A549 (cell line): ENCODE measurements around the gene ENGASE. TPM values are rescaled to one million over a fixed set of nuclear protein-coding genes. Genes with fewer than 3 reads are reported as not detected.

Experiments used
- ATAC-seq, 2 experiments: fragments of 200-7000 bp in 1 of 2; fragments of >200 bp in 1 of 2; cut with Nextera tagmentation in 1 of 2; cut with Tn5 transposase in 1 of 2; 3 replicates each; pipeline versions ENCODE4 v1.8.0 to v1.9.1; 2018 to 2020; ENCODE audit warnings: mild to moderate bottlenecking in 1 of 2, moderate library complexity in 1 of 2
- CTCF ChIA-PET: fragments of 300-600 bp; sonication (Branson Sonifier 250); formaldehyde crosslinking; extraction: SDS; loops from one replicate; lab custom pipeline; 2021; ENCODE audit warnings: antibody characterized with exemption, inconsistent platforms; lab: Yijun Ruan, JAX
- POLR2A ChIA-PET: fragments of 350-600 bp; formaldehyde crosslinking; extraction: SDS; loops from one replicate; lab custom pipeline; 2021; ENCODE audit warnings: antibody characterized with exemption, inconsistent platforms; lab: Yijun Ruan, JAX
- DNase-seq, 2 experiments: peaks; one replicate each; pipeline versions ENCODE4 v3.0.0 to v3.0.0-alpha.2; 2011 to 2016; ENCODE audit warnings: low read depth in 1 of 2, low spot score in 1 of 2
- FAIRE-seq: peaks from 2 replicates; lab custom pipeline; 2011; peaks lifted over from hg19 to GRCh38; lab: Jason Lieb, UNC
- H3K27ac ChIP-seq, 2 experiments: fragments of >200 bp; sonication (Bioruptor Twin); formaldehyde crosslinking; 3 replicates each; pipeline ENCODE4 v1.5.1; 2016 to 2017
- H3K4me1 ChIP-seq: fragments of >200 bp; sonication (Bioruptor Twin); formaldehyde crosslinking; 3 replicates; pipeline ENCODE4 v1.6.1; 2016
- H3K4me2 ChIP-seq: fragments of >200 bp; sonication (Bioruptor Twin); formaldehyde crosslinking; 3 replicates; pipeline ENCODE4 v1.6.1; 2016
- H3K4me3 ChIP-seq: fragments of >200 bp; sonication (Bioruptor Twin); formaldehyde crosslinking; 3 replicates; pipeline ENCODE4 v1.5.1; 2016
- H3K9me3 ChIP-seq: fragments of >200 bp; sonication (Bioruptor Twin); formaldehyde crosslinking; 3 replicates; pipeline ENCODE4 v1.6.1; 2016
- CBX8 ChIP-seq: fragments of 200-600 bp; sonication (generic); IDR thresholded peaks from 2 replicates; pipeline ENCODE4 v1.6.1; 2016
- CEBPB ChIP-seq, 2 experiments: fragments of >200 bp in 1 of 2; sonication (Bioruptor Twin) in 1 of 2; formaldehyde crosslinking in 1 of 2; IDR thresholded peaks; 2 replicates each; pipeline ENCODE4 v1.6.1; 2012 to 2016
- CHD4 ChIP-seq: fragments of 200-600 bp; sonication (generic); IDR thresholded peaks from 2 replicates; pipeline ENCODE4 v1.6.1; 2016; ENCODE audit warnings: antibody characterized with exemption, mild to moderate bottlenecking, borderline replicate concordance
- EHMT2 ChIP-seq: fragments of 200-600 bp; sonication (generic); IDR thresholded peaks from 2 replicates; pipeline ENCODE4 v1.6.1; 2016; ENCODE audit warnings: antibody characterized with exemption, low read depth, mild to moderate bottlenecking, moderate library complexity
- ESRRA ChIP-seq: fragments of 150-350 bp; IDR thresholded peaks from 2 replicates; pipeline ENCODE4 v1.6.1; 2014; ENCODE audit warnings: mild to moderate bottlenecking, low read length, borderline replicate concordance
- GATA3 ChIP-seq: IDR thresholded peaks from 2 replicates; pipeline ENCODE4 v1.6.1; 2012; ENCODE audit warnings: borderline replicate concordance
- HOXA7 ChIP-seq: fragments of 250-450 bp; sonication (Bioruptor Pico); IDR thresholded peaks from 2 replicates; pipeline ENCODE4 v1.5.0; 2020; ENCODE audit warnings: mild to moderate bottlenecking, moderate library complexity
- HOXB13 ChIP-seq: fragments of 250-450 bp; sonication (Bioruptor Pico); IDR thresholded peaks from 2 replicates; pipeline ENCODE4 v1.5.0; 2020; ENCODE audit warnings: low read depth, mild to moderate bottlenecking, moderate library complexity
- KDM5A ChIP-seq: fragments of 200-600 bp; sonication (generic); IDR thresholded peaks from 2 replicates; pipeline ENCODE4 v1.6.1; 2016; ENCODE audit warnings: antibody characterized with exemption, mild to moderate bottlenecking
- MAFK ChIP-seq: fragments of 450-650 bp; IDR thresholded peaks from 2 replicates; pipeline ENCODE4 v1.6.1; 2014; ENCODE audit not compliant: partially characterized antibody
- MAZ ChIP-seq: fragments of 150-350 bp; IDR thresholded peaks from 2 replicates; pipeline ENCODE4 v1.6.1; 2014; ENCODE audit warnings: antibody characterized with exemption, low read depth, low read length, borderline replicate concordance
- MYC ChIP-seq: IDR thresholded peaks from 2 replicates; pipeline ENCODE4 v1.6.1; 2012; ENCODE audit warnings: mild to moderate bottlenecking, inconsistent platforms, low read length, improper control_type of control experiment, borderline replicate concordance
- POLR2A ChIP-seq: IDR thresholded peaks from 2 replicates; pipeline ENCODE4 v1.6.1; 2012; ENCODE audit warnings: mild to moderate bottlenecking, low read length
- RAD21 ChIP-seq, 2 experiments: fragments of >200 bp in 1 of 2; sonication (Bioruptor Twin) in 1 of 2; formaldehyde crosslinking in 1 of 2; IDR thresholded peaks in 1 of 2; conservative IDR thresholded peaks in 1 of 2; 2 replicates in 1 of 2; 3 replicates in 1 of 2; pipeline ENCODE4 v1.6.1; 2012 to 2018; ENCODE audit warnings: inconsistent platforms in 1 of 2
- RARB ChIP-seq: fragments of 250-450 bp; sonication (Bioruptor Pico); IDR thresholded peaks from 2 replicates; pipeline ENCODE4 v1.8.0; 2021; ENCODE audit warnings: mild to moderate bottlenecking, moderate library complexity
- SMC3 ChIP-seq: fragments of >200 bp; sonication (Bioruptor Twin); formaldehyde crosslinking; IDR thresholded peaks from 3 replicates; pipeline ENCODE4 v1.6.1; 2018; ENCODE audit warnings: inconsistent platforms
- TP53 ChIP-seq: fragments of 250-450 bp; sonication (Bioruptor Pico); IDR thresholded peaks from 2 replicates; pipeline ENCODE4 v1.5.0; 2021; ENCODE audit warnings: mild to moderate bottlenecking, moderate library complexity
- ZC3H11A ChIP-seq: fragments of 450-650 bp; IDR thresholded peaks from 2 replicates; pipeline ENCODE4 v1.6.1; 2014; ENCODE audit warnings: antibody characterized with exemption, mild to moderate bottlenecking
- WGBS: methylation state at CpG from one replicate; pipeline ENCODE4 v1.1.6; 2017; ENCODE audit errors: missing lambda C conversion rate; 5-methylcytosine and 5-hydroxymethylcytosine counted together
- polyA plus RNA-seq, 4 experiments: library from polyadenylated mRNA; depleted of rRNA in 3 of 4; stranded (reverse); fragments of >200 nt; fragmentation: RNase III in 1 of 4; extraction: RNeasy Plus Mini Kit Qiagen cat#74134 plus additional on column Dnase treatment in 1 of 4; gene quantifications; 2 replicates in 3 of 4; 3 replicates in 1 of 4; pipeline ENCODE4 v1.2.3, GENCODE V29; 2011 to 2017
- TF ChIP-seq, protein P1 (sequence below): fragments of >200 bp; sonication (Bioruptor Twin); formaldehyde crosslinking; IDR thresholded peaks from 3 replicates; pipeline ENCODE4 v1.5.1; 2016
- TF ChIP-seq, protein P2 (sequence below): IDR thresholded peaks from 2 replicates; pipeline ENCODE4 v1.6.1; 2012
- TF ChIP-seq, protein P3 (sequence below): fragments of >200 bp; sonication (Bioruptor Twin); formaldehyde crosslinking; IDR thresholded peaks from 2 replicates; pipeline ENCODE4 v1.6.1; 2016
- TF ChIP-seq, protein P4 (sequence below): fragments of >200 bp; sonication (Bioruptor Twin); formaldehyde crosslinking; IDR thresholded peaks from 3 replicates; pipeline ENCODE4 v1.6.1; 2016
- TF ChIP-seq, protein P5 (sequence below): fragments of 150-350 bp; IDR thresholded peaks from 2 replicates; pipeline ENCODE4 v1.6.1; 2014; ENCODE audit warnings: low read depth, mild to moderate bottlenecking, low read length
- TF ChIP-seq, protein P6 (sequence below): fragments of 200-600 bp; sonication (generic); IDR thresholded peaks from 2 replicates; pipeline ENCODE4 v1.6.1; 2016; ENCODE audit warnings: antibody characterized with exemption, mild to moderate bottlenecking, moderate library complexity
- TF ChIP-seq, protein P7 (sequence below): IDR thresholded peaks from 2 replicates; pipeline ENCODE4 v1.6.1; 2012; ENCODE audit warnings: low read depth, borderline replicate concordance

Gene ENGASE
- polyA plus RNA-seq, 2 of the 4 experiments (the other 2 are of a cell fraction): 13.4 to 41.7 TPM

DNA sequence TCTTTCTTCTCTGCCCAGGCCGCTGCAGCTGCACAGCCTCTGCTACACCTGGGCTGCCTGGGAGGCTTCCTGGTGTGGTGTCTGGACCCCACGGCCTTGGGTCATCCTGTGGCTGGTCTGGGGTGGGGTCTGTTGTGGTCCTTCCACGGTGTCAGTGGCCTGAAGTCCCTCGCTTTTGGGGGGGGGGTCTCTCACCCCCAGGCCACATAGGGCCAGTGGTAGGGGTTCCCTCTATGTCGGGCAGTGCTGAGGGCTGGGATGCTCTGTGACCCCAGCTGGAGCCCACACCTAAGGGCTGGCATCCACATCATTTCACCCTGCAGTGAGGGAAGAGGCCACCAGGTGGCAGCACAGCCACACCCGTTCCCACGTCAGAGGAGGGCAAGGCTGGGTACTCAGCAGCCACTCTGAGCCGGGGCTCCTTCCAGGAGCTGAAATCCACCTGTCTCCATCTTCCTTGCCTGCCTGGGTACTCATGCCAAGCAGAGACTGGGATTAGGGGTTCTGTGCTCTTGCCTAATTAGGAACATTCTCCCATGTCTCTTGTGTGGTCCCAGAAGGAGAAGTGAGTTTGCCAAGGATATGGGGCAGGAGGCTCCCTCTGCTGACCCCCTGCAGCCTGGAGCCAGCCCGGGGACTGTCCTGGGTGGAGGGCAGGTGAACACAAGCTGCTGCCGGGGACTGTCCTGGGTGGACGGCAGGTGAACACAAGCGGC, 13.0 kb downstream of the ENGASE start:
- Histone ChIP-seq H3K4me1 (no peaks in the 10 kb centered on the region), H3K4me3 (no peak overlapping the region), H3K4me2 (no peak overlapping the region), H3K27ac (no peak overlapping the region), H3K9me3 (no peaks in the 10 kb centered on the region)
- POLR2A ChIA-PET: interaction anchor here (0.9 to 1.6 kb wide), 3 partner anchors 13 to 306 kb away, joined by 3 to 4 read pairs (median 3); partner anchors contain the start of gene ENGASE
- WGBS: 35% methylated on average over 11 of the region's 12 CpGs
- FAIRE-seq: peak; percentile 74
- TF ChIP-seq ZC3H11A (no peak), RAD21 (conservative IDR thresholded peaks at IDR 0.05 in 1 of 2, IDR thresholded peaks at IDR 0.05 in 1 of 2) (peak; percentile 88 to 89), HOXB13 (CRISPR knock-in tag) (no peak), GATA3 (no peak), SMC3 (peak; percentile 89), ESRRA (no peak), CHD4 (no peak), EHMT2 (no peak), CEBPB (IDR thresholded peaks at IDR 0.05) (no peak), TP53 (CRISPR knock-in tag) (no peak)
- TF ChIP-seq, protein P1, sequence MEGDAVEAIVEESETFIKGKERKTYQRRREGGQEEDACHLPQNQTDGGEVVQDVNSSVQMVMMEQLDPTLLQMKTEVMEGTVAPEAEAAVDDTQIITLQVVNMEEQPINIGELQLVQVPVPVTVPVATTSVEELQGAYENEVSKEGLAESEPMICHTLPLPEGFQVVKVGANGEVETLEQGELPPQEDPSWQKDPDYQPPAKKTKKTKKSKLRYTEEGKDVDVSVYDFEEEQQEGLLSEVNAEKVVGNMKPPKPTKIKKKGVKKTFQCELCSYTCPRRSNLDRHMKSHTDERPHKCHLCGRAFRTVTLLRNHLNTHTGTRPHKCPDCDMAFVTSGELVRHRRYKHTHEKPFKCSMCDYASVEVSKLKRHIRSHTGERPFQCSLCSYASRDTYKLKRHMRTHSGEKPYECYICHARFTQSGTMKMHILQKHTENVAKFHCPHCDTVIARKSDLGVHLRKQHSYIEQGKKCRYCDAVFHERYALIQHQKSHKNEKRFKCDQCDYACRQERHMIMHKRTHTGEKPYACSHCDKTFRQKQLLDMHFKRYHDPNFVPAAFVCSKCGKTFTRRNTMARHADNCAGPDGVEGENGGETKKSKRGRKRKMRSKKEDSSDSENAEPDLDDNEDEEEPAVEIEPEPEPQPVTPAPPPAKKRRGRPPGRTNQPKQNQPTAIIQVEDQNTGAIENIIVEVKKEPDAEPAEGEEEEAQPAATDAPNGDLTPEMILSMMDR: peak; percentile 95
- TF ChIP-seq, protein P2, sequence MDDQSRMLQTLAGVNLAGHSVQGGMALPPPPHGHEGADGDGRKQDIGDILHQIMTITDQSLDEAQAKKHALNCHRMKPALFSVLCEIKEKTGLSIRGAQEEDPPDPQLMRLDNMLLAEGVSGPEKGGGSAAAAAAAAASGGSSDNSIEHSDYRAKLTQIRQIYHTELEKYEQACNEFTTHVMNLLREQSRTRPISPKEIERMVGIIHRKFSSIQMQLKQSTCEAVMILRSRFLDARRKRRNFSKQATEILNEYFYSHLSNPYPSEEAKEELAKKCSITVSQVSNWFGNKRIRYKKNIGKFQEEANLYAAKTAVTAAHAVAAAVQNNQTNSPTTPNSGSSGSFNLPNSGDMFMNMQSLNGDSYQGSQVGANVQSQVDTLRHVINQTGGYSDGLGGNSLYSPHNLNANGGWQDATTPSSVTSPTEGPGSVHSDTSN: no peak
- peak; percentile 70 to 90 for ATAC-seq
- CTCF ChIA-PET: interaction anchor here (0.6 to 19.8 kb wide), 74 partner anchors 9 to 1213 kb away, joined by 3 to 555 read pairs (median 5); partner anchors contain the start of genes CANT1, ENGASE and RBFOX3
- peak; percentile 68 to 96 for DNase-seq

DNA sequence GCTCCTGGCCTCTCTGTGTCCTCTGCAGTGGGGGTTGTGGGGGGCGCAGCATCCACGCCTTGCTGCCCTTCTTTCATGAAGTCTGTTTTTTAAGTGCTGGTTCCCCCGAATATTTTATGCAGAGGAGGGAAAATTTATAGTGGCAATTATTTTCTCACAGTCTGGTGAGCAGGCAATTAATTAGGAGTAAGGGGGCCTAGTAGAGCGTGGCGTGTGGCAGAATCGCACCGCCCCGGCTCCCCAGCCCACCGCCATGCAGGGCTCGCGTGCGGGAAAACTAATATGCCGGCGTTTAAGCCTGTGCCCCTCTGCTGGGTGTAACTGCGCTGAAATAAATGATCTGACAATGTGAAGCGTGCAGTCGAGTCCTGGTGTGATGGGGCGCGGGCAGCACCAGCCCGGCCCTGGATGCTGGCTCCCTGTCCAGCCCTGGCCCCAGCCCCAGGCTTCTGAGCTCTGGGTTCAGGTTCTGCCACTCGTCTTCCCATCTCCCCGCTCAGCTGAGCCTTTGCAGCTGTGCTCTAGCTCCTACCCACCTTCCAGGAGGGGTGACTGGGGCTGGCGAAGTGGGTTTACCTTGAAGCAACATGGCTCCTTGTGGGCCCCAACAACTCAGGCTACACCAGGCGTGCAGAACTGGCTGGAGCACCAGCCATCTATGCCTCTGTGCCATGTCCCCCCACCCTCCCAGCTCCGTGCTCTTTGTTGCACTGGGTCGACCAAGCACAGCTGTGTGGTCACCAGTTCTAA, 13.8 kb downstream of the ENGASE start:
- ChIA-PET CTCF (interaction anchor here (0.6 to 19.8 kb wide), 61 partner anchors 9 to 686 kb away, joined by 3 to 555 read pairs (median 5); partner anchors contain the start of genes ENGASE and RBFOX3), POLR2A (interaction anchor here (0.9 kb wide), 1 partner anchor 12 kb away, joined by 3 read pairs; no protein-coding TSS in a partner anchor)
- DNase-seq: no peak
- Histone ChIP-seq H3K27ac (no peak overlapping the region), H3K4me2 (no peak overlapping the region), H3K9me3 (no peaks in the 10 kb centered on the region), H3K4me1 (no peaks in the 10 kb centered on the region), H3K4me3 (no peak overlapping the region)
- FAIRE-seq: no peak
- WGBS: 90% methylated on average over 25 of the region's 26 CpGs
- ATAC-seq: no peak
- TF ChIP-seq CBX8 (no peak), KDM5A (no peak), MAZ (no peak), HOXA7 (CRISPR knock-in tag) (no peak), RARB (CRISPR knock-in tag) (no peak), MAFK (no peak), POLR2A (no peak), MYC (no peak), GATA3 (no peak)
- TF ChIP-seq, protein P3, sequence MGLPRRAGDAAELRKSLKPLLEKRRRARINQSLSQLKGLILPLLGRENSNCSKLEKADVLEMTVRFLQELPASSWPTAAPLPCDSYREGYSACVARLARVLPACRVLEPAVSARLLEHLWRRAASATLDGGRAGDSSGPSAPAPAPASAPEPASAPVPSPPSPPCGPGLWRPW: no peak
- TF ChIP-seq, protein P4, sequence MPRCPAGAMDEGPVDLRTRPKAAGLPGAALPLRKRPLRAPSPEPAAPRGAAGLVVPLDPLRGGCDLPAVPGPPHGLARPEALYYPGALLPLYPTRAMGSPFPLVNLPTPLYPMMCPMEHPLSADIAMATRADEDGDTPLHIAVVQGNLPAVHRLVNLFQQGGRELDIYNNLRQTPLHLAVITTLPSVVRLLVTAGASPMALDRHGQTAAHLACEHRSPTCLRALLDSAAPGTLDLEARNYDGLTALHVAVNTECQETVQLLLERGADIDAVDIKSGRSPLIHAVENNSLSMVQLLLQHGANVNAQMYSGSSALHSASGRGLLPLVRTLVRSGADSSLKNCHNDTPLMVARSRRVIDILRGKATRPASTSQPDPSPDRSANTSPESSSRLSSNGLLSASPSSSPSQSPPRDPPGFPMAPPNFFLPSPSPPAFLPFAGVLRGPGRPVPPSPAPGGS: no peak
- TF ChIP-seq, protein P5, sequence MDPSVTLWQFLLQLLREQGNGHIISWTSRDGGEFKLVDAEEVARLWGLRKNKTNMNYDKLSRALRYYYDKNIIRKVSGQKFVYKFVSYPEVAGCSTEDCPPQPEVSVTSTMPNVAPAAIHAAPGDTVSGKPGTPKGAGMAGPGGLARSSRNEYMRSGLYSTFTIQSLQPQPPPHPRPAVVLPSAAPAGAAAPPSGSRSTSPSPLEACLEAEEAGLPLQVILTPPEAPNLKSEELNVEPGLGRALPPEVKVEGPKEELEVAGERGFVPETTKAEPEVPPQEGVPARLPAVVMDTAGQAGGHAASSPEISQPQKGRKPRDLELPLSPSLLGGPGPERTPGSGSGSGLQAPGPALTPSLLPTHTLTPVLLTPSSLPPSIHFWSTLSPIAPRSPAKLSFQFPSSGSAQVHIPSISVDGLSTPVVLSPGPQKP: no peak
- TF ChIP-seq, protein P6, sequence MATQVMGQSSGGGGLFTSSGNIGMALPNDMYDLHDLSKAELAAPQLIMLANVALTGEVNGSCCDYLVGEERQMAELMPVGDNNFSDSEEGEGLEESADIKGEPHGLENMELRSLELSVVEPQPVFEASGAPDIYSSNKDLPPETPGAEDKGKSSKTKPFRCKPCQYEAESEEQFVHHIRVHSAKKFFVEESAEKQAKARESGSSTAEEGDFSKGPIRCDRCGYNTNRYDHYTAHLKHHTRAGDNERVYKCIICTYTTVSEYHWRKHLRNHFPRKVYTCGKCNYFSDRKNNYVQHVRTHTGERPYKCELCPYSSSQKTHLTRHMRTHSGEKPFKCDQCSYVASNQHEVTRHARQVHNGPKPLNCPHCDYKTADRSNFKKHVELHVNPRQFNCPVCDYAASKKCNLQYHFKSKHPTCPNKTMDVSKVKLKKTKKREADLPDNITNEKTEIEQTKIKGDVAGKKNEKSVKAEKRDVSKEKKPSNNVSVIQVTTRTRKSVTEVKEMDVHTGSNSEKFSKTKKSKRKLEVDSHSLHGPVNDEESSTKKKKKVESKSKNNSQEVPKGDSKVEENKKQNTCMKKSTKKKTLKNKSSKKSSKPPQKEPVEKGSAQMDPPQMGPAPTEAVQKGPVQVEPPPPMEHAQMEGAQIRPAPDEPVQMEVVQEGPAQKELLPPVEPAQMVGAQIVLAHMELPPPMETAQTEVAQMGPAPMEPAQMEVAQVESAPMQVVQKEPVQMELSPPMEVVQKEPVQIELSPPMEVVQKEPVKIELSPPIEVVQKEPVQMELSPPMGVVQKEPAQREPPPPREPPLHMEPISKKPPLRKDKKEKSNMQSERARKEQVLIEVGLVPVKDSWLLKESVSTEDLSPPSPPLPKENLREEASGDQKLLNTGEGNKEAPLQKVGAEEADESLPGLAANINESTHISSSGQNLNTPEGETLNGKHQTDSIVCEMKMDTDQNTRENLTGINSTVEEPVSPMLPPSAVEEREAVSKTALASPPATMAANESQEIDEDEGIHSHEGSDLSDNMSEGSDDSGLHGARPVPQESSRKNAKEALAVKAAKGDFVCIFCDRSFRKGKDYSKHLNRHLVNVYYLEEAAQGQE: no peak
- TF ChIP-seq, protein P7, sequence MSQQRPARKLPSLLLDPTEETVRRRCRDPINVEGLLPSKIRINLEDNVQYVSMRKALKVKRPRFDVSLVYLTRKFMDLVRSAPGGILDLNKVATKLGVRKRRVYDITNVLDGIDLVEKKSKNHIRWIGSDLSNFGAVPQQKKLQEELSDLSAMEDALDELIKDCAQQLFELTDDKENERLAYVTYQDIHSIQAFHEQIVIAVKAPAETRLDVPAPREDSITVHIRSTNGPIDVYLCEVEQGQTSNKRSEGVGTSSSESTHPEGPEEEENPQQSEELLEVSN: no peak
